ENCODE data around the gene LOXHD1.

Gene LOXHD1

DNA sequence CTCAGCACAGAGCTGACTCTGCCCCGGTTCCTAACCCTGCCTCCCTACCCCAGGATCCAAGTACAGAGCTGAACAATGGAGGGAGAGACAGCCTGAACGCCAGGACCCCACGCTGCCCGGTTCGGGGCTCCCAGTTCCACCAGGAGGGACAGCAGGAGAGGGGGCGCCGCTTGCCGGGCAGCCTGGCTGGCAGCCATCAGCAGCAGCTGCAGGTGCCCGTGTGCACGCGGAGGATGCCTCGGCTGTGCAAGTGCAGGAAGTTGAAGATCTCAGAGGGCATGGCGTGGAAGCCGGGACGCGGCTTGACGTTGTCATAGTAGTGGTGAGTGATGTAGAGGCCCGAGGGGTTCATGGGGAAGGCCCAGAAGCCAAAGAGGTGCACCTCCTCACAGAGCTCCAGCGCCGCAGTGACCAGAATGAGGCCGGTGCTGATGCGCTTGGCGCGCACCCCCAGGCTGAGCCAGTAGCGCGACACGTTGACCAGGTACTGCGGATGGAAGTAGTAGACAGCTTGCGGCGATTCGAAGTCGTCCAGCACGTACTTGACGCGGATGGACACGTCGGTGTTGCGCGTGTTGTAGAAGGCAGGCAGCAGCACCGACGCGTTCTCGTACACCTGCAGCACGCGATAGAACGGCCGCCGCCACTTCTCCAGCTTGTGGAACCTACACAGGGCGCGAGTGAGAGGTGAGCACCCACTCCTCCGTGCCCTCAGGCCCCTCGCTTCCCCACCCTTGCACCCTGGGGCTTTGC, 23.0 kb upstream of the LOXHD1 start:
- TF ChIP-seq, protein P1, sequence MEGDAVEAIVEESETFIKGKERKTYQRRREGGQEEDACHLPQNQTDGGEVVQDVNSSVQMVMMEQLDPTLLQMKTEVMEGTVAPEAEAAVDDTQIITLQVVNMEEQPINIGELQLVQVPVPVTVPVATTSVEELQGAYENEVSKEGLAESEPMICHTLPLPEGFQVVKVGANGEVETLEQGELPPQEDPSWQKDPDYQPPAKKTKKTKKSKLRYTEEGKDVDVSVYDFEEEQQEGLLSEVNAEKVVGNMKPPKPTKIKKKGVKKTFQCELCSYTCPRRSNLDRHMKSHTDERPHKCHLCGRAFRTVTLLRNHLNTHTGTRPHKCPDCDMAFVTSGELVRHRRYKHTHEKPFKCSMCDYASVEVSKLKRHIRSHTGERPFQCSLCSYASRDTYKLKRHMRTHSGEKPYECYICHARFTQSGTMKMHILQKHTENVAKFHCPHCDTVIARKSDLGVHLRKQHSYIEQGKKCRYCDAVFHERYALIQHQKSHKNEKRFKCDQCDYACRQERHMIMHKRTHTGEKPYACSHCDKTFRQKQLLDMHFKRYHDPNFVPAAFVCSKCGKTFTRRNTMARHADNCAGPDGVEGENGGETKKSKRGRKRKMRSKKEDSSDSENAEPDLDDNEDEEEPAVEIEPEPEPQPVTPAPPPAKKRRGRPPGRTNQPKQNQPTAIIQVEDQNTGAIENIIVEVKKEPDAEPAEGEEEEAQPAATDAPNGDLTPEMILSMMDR (conservative IDR thresholded peaks at IDR 0.05), result no peak
- no peak overlapping the region for H3K27ac ChIP-seq

DNA sequence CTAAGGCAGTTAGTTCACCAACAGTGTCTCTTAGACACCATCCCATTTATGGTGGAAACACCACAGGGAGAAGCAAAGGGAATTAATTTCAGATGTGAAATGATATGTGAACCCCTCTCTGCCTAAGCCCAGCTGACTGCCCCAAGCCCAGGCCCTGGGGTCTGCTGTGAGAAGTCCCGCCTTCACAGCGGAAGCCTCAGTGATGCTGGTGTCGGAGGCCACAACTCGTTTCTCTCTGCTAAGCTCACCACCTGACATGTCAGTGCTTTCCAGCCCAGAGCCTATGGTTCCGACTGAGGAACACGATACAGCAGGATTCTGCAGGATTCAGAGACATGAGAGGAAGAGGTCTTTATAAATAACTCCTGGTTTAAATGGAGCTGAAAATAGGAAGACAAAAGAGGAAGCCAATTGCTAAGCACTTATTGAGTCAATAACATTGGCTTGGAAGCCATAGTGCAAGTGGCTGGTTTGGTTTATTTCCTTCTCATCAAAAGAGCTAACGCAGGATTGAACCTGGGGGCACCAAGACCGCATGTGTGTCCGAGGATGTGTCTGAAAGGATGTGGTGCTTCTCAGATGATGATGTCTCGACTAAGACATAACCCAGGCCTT, 21.9 kb upstream of the LOXHD1 start:
- TF ChIP-seq, protein P1 (conservative IDR thresholded peaks at IDR 0.05), result no peak
- no peak overlapping the region for H3K27ac ChIP-seq

DNA sequence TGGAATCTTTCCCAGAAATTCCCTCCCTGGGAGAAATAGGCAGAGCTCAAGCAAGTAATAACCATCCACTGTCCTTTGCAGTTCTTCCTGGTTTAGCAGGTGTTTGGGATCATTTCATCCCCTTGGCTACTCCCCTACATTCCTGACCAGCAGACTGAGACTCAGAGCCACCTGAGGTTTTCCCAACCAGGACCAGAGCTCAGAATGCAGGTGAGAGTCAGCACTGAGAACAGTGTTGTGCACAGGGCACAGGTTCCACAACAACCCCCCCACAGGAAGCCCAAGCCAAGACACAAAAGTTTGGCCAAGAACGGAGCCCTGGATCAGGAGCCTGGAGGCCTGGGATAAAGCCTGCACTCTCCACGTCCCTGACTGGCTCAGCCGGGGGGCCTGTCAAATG, 21.0 kb upstream of the LOXHD1 start:
- H3K27ac ChIP-seq, result no peak overlapping the region

DNA sequence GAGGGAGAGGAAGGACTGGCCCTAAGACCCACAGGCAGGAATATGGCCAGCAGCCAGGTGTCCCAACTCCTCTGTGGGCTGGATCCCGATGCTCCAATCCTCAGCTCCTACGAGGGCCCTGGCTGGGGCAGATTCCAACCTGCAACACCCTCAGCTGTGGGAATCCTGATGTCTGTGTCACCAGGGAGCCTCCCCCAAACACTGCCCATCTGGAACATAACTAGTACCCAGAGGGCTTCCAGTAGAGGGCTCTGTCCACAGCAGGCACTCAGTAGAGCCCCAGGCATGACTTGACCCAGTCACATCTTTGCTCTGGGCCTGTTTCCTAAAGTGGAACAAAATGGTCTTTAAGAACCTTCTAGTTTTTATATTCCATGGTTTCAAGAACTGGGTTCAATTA, 20.6 kb upstream of the LOXHD1 start:
- no peak overlapping the region for H3K27ac ChIP-seq
- TF ChIP-seq, protein P1 (conservative IDR thresholded peaks at IDR 0.05), result no peak; the same call in 1 of the 2 replicates

More for the DNA sequence above, 21.0 kb upstream of the LOXHD1 start:
- TF ChIP-seq, protein P1 (conservative IDR thresholded peaks at IDR 0.05), result no peak

DNA sequence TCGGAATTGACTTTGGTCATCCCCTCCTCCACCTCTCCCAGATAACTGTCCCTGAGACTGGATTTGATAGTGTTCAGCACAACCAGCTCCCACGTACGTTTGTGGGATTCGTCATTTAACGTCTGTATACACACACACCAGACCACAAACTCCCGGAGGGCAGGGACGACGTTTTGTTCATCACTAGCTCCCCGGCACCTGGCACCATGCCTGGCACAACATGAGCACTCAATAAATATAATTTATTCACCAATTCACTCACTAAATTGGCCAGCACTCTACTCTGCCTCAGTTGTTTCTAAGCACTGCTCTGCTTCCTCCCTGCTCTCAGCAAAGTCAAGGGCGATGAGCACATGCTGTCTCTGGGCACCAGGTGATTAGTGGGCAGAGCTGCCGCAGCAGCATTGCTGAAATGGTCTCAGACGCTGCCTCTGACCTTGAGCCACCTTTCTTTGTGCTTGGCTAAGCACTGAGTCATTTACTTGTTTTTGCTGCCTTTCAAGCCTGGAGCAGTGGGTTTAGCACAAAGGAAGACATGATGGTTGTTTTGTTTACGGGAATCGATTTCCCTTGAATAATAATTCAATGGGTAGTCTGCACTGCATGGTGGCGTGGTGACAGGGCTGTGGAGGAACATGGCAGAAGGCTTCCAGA, 19.3 kb upstream of the LOXHD1 start:
- TF ChIP-seq, protein P1 (conservative IDR thresholded peaks at IDR 0.05), result no peak
- H3K27ac ChIP-seq, result no peak overlapping the region

DNA sequence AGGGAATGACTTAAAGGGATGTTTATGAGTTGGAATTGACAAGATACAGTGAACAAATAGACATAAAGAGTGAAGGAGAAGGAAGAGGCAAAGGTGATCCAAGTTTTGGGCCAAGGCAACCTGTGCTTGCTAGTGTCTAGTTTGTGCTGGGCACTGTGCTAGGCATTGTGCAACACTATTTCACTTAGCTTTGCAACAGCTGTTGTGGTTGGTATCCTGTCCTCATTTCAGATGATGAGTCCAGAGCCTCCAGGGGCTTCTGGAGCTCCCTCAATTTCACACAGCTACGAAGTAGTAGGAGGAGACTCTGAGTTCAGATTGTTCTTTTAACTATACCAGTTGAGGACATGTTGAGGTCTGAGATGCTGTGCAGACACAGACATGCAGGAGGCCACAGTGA, 18.1 kb upstream of the LOXHD1 start:
- no peak overlapping the region for H3K27ac ChIP-seq
- TF ChIP-seq, protein P1 (conservative IDR thresholded peaks at IDR 0.05), result no peak

All from VCaP (cell line).